Keratinocyte (primary cell): ENCODE results near the gene PNPLA7.

ENCODE experiments used
- CTCF ChIP-seq, 3 experiments: IDR thresholded peaks in 1 of 3; conservative IDR thresholded peaks in 1 of 3; optimal IDR thresholded peaks in 1 of 3; 2 replicates in 2 of 3; 3 replicates in 1 of 3; pipeline versions ENCODE3 to v1.5.1; 2011; ENCODE audit warnings: low read length in 3 of 3, mild to moderate bottlenecking in 3 of 3, moderate library complexity in 2 of 3, control low read depth in 1 of 3, inconsistent platforms in 1 of 3; ENCODE audit not compliant: insufficient read depth in 2 of 3; ENCODE audit errors: extremely low read depth in 1 of 3
- EZH2 ChIP-seq: IDR thresholded peaks from one replicate; pipeline ENCODE4 v1.6.1; 2012; ENCODE audit warnings: inconsistent platforms, mild to moderate bottlenecking, low read length, moderate library complexity

GRCh38 chr9:137543237-137543963 is 6.8 kb downstream of the PNPLA7 start:
- TF ChIP-seq CTCF (optimal IDR thresholded peaks at IDR 0.05 in 1 of 3, IDR thresholded peaks at IDR 0.05 in 1 of 3, conservative IDR thresholded peaks at IDR 0.05 in 1 of 3; ENCODE audit: extremely low read depth in 1 of 3, insufficient read depth in 2 of 3, low read length in 3 of 3) (no peak), EZH2 (no peak)
